Measurements from ENCODE around the gene REN.

REN gene

GRCh38 chr1:204151552-204152309 is 14.4 kb downstream of the REN start, which contains the start of gene ETNK2:
Gene ETNK2, minus strand, starts transcription at chr1:204152044. Its CDS starts 192 bp downstream, at chr1:204151852.
- no peak for TF ChIP-seq CTCF (IDR thresholded peaks at IDR 0.05; ENCODE audit: extremely low read depth, insufficient read depth, missing control alignments)
- in situ Hi-C loops (cut with MboI; ENCODE audit: low pct_unique_long_range_greater_than_20kb, low sequenced_read_pairs, unreplicated experiment), result loop anchor here (25.0 kb wide), 1 partner anchor 236 kb away; no protein-coding TSS in a partner anchor
- DNase-seq (ENCODE audit: low spot score), result peak; percentile 71

- TF ChIP-seq CTCF (IDR thresholded peaks at IDR 0.05; ENCODE audit: extremely low read depth, insufficient read depth, missing control alignments), result no peak
- DNase-seq (ENCODE audit: low spot score), result no peak
- in situ Hi-C loops (cut with MboI; ENCODE audit: low pct_unique_long_range_greater_than_20kb, low sequenced_read_pairs, unreplicated experiment), result loop anchor here (25.0 kb wide), 1 partner anchor 236 kb away; no protein-coding TSS in a partner anchor
Observed at GRCh38 chr1:204150702-204151551, 15.2 kb downstream of the REN start.

DNA sequence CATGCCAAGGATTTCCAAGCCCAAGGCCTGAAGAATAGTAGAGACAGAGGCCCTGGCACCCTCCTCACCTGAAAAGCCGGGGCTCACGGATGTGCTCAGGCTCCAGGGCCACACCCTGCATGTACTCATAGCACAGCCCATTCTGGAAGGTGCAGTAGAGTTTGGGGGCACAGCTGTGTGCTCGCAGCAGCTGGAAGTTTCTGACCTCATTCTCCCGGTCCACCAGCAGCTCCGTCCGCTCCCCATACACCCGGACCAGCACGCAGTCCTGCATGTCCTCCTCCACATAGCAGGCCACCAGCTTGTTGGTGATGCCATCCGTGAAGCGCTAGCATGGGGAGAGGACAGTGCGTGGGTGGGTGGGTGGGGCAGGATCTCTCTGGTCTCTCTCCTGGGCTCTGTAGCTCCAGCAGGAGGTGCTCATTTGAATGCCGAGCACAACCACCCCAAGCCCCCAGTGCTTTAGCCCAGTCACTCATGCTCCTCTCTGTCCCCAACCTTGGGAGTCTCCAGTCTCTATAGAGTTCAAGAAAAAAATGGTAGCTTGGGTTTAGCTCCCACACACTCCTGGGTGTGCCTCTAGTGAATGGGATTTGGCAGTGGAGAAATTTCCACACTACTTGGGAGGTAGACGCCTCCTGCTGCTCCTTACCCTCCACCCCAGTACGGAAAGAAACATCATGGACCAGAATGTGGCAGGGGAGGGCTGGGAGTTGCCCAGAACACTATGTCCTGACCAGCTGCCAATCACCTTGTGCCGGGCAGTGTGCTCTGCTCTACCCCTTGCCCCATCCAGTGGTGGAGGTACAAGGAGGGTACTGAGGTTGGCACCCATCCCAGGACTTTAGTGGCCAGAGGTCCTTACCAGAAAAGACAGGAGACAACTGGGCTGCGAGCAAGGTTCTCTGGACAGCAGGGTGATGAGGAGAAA is 16.2 kb downstream of the REN start:
- no peak for DNase-seq (ENCODE audit: low spot score)
- in situ Hi-C loops (cut with MboI; ENCODE audit: low pct_unique_long_range_greater_than_20kb, low sequenced_read_pairs, unreplicated experiment), result loop anchor here (25.0 kb wide), 1 partner anchor 237 kb away; no protein-coding TSS in a partner anchor
- TF ChIP-seq CTCF (IDR thresholded peaks at IDR 0.05; ENCODE audit: extremely low read depth, insufficient read depth, missing control alignments), result no peak

- no peak for TF ChIP-seq CTCF (IDR thresholded peaks at IDR 0.05; ENCODE audit: extremely low read depth, insufficient read depth, missing control alignments)
- in situ Hi-C loops (cut with MboI; ENCODE audit: low pct_unique_long_range_greater_than_20kb, low sequenced_read_pairs, unreplicated experiment), result no loop called here
- no peak for DNase-seq (ENCODE audit: low spot score)
Observed at GRCh38 chr1:204149107-204149506, 17.0 kb downstream of the REN start.

DNA sequence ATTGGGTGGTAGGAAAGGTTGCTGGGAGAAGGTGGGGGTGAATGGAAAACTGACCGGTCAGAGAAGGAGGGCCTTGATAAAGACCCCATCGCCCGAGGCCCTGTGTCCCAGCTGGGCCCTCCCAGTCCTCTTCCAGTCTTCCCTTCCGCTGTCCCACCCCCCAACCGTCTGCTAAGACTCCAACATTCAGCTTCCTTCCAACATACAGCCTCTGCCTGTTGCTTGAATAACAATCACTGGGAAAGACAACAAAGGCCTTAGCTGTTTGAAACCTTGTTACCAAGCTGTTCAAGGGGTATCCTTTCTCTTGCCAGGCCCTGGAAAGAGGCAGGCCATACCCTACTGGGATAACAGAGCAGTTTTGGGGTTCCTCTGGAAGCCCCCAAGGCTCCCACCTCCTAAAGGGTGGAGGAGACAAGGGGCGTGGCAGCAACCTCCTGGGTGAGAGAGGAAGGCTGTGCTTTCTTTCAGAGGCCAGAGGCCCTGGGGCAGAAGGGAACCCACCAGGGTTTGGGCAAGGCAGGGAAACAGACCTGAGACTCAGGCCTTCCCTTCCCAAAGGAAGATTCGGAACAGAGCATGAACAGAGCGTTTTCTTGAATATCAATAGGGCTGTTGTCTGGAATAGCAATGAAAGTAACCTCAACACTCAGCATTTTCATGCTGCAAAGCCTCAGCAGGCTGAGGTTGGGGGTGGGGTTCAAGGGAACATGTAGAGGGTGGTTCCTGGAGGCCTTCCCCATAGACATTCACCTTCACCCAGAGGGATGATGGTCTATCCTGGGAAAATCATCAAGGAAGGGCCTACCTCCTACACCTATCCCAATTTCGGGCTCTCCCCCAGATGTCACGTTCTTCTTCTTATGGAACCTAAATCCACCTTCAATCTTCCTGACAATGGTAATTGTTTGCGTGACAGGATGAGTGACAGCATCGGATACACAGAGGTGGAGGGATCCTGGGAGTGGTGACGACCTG is 18.4 kb downstream of the REN start:
- in situ Hi-C loops (cut with MboI; ENCODE audit: low pct_unique_long_range_greater_than_20kb, low sequenced_read_pairs, unreplicated experiment), result no loop called here
- DNase-seq (ENCODE audit: low spot score), result no peak
- no peak for TF ChIP-seq CTCF (IDR thresholded peaks at IDR 0.05; ENCODE audit: extremely low read depth, insufficient read depth, missing control alignments)
